H1 (cell line): ENCODE results near the gene ALDOC. TPM values are rescaled to one million over a fixed set of nuclear protein-coding genes. Genes with fewer than 3 reads are reported as not detected.
A peak's percentile ranks its signal among the peaks of the same experiment; 100 is the strongest.
"Not testable (repeated sequence)": the region's sequence is repeated elsewhere in the genome, so short reads cannot be mapped to it uniquely, and the experiment has no call there.

Source experiments
- CTCF ChIA-PET: fragments of 300-600 bp; sonication (Branson Sonifier 250); formaldehyde crosslinking; loops from one replicate; lab custom pipeline; 2021; ENCODE audit not compliant: partially characterized antibody; lab: Charles Lee
- POLR2A ChIA-PET: fragments of 300-600 bp; sonication (Branson Sonifier 250); formaldehyde crosslinking; loops from one replicate; lab custom pipeline; 2021; ENCODE audit warnings: inconsistent platforms; ENCODE audit not compliant: partially characterized antibody; lab: Charles Lee
- DNase-seq, 2 experiments: peaks; one replicate each; pipeline versions ENCODE4 v3.0.0 to v3.0.0-alpha.2; 2010 to 2022; ENCODE audit warnings: low spot score in 2 of 2, low read depth in 1 of 2, mixed read lengths in 1 of 2
- FAIRE-seq: peaks from 2 replicates; lab custom pipeline; 2011; peaks lifted over from hg19 to GRCh38; lab: Jason Lieb, UNC
- H2AFZ ChIP-seq: 2 replicates; pipeline ENCODE4 v1.8.1; 2012; ENCODE audit warnings: low read length, inconsistent platforms
- H2AK5ac ChIP-seq: 2 replicates; pipeline ENCODE4 v1.6.1; 2013; ENCODE audit warnings: low read depth, low read length
- H2BK120ac ChIP-seq: replicated peaks from 2 replicates; pipeline ENCODE3; 2013; ENCODE audit warnings: low read depth, low read length, inconsistent platforms
- H2BK12ac ChIP-seq: 2 replicates; pipeline ENCODE4 v1.6.1; 2013; ENCODE audit warnings: low read depth, low read length
- H2BK15ac ChIP-seq: 2 replicates; pipeline ENCODE4 v1.6.1; 2013; ENCODE audit warnings: low read length
- H2BK20ac ChIP-seq: 2 replicates; pipeline ENCODE4 v1.6.1; 2013; ENCODE audit warnings: low read length
- H2BK5ac ChIP-seq: 2 replicates; pipeline ENCODE4 v1.6.1; 2013; ENCODE audit warnings: low read depth, low read length
- H3K14ac ChIP-seq: 2 replicates; pipeline ENCODE4 v1.6.1; 2013; ENCODE audit warnings: inconsistent platforms; ENCODE audit not compliant: insufficient read length
- H3K18ac ChIP-seq: 2 replicates; pipeline ENCODE4 v1.6.1; 2013; ENCODE audit warnings: low read length; ENCODE audit errors: extremely low read depth
- H3K23ac ChIP-seq: 2 replicates; pipeline ENCODE4 v1.6.1; 2013; ENCODE audit warnings: inconsistent platforms; ENCODE audit not compliant: insufficient read length
- H3K23me2 ChIP-seq: 2 replicates; pipeline ENCODE4 v1.6.1; 2013; ENCODE audit warnings: low read depth, low read length
- H3K27ac ChIP-seq: 2 replicates; pipeline ENCODE4 v1.6.1; 2011; ENCODE audit warnings: low read depth, low read length, inconsistent platforms
- H3K27me3 ChIP-seq, 4 experiments: replicated peaks in 1 of 4; 1 replicate in 1 of 4; 2 replicates in 3 of 4; pipeline versions ENCODE4 v1.6.1 to v1.8.1; 2011 to 2013; ENCODE audit warnings: low read length in 3 of 4, mild to moderate bottlenecking in 3 of 4, inconsistent platforms in 2 of 4, mixed read lengths in 2 of 4, moderate library complexity in 1 of 4; ENCODE audit not compliant: control insufficient read depth in 3 of 4, insufficient read depth in 3 of 4; ENCODE audit errors: extremely low read depth in 1 of 4
- H3K36me3 ChIP-seq, 4 experiments: 2 replicates each; pipeline versions ENCODE4 v1.6.1 to v1.8.1; 2011 to 2013; ENCODE audit warnings: mild to moderate bottlenecking in 4 of 4, low read length in 3 of 4, moderate library complexity in 2 of 4, control low read depth in 1 of 4, inconsistent platforms in 1 of 4; ENCODE audit not compliant: insufficient read depth in 4 of 4, control insufficient read depth in 2 of 4
- H3K4ac ChIP-seq: replicated peaks from 2 replicates; pipeline ENCODE3; 2013; ENCODE audit warnings: low read length, low read depth, mixed read lengths, inconsistent platforms; ENCODE audit not compliant: insufficient read length
- H3K4me1 ChIP-seq, 4 experiments: replicated peaks in 1 of 4; 1 replicate in 1 of 4; 2 replicates in 3 of 4; pipeline versions ENCODE4 v1.6.1 to v1.8.1; 2011 to 2013; ENCODE audit warnings: low read length in 3 of 4, inconsistent platforms in 2 of 4, mixed read lengths in 1 of 4; ENCODE audit not compliant: insufficient read depth in 4 of 4, control insufficient read depth in 3 of 4
- H3K4me2 ChIP-seq, 2 experiments: 2 replicates each; pipeline versions ENCODE4 v1.6.1 to v1.8.1; 2011 to 2013; ENCODE audit warnings: low read depth in 2 of 2, low read length in 2 of 2, control low read depth in 1 of 2, inconsistent platforms in 1 of 2, mild to moderate bottlenecking in 1 of 2; ENCODE audit not compliant: insufficient read depth in 1 of 2
- H3K4me3 ChIP-seq, 4 experiments: fragments of 200-600, 300-600 bp in 1 of 4; sonication (generic), shearing (Covaris generic), sonication (Bioruptor Twin) in 1 of 4; 2 replicates each; pipeline versions ENCODE4 v1.5.1 to v1.8.1; 2011 to 2016; ENCODE audit warnings: low read length in 4 of 4, low read depth in 3 of 4, control low read depth in 2 of 4, inconsistent platforms in 2 of 4, mild to moderate bottlenecking in 2 of 4, mixed read lengths in 1 of 4, moderate library complexity in 1 of 4; ENCODE audit not compliant: insufficient read depth in 2 of 4; ENCODE audit errors: extremely low read depth in 1 of 4
- H3K56ac ChIP-seq: replicated peaks from 2 replicates; pipeline ENCODE3; 2013; ENCODE audit warnings: low read depth, mild to moderate bottlenecking, mixed read lengths, low read length, inconsistent platforms; ENCODE audit not compliant: insufficient read length
- H3K79me1 ChIP-seq: 2 replicates; pipeline ENCODE4 v1.6.1; 2013; ENCODE audit warnings: low read depth, low read length, control low read depth
- H3K79me2 ChIP-seq, 2 experiments: 2 replicates each; pipeline versions ENCODE4 v1.6.1 to v1.8.1; 2012 to 2013; ENCODE audit warnings: low read length in 2 of 2, mild to moderate bottlenecking in 2 of 2, inconsistent platforms in 1 of 2; ENCODE audit not compliant: insufficient read depth in 2 of 2, control insufficient read depth in 1 of 2
- H3K9ac ChIP-seq, 4 experiments: replicated peaks in 1 of 4; 1 replicate in 1 of 4; 2 replicates in 3 of 4; pipeline versions ENCODE4 v1.6.1 to v1.8.1; 2011 to 2013; ENCODE audit warnings: low read depth in 3 of 4, low read length in 3 of 4, control low read depth in 2 of 4, mild to moderate bottlenecking in 2 of 4, moderate library complexity in 2 of 4, inconsistent platforms in 1 of 4; ENCODE audit errors: extremely low read depth in 1 of 4
- H3K9me3 ChIP-seq, 2 experiments: 2 replicates each; pipeline versions ENCODE4 v1.6.1 to v1.8.1; 2012 to 2013; ENCODE audit warnings: mild to moderate bottlenecking in 2 of 2, moderate library complexity in 2 of 2, control low read depth in 1 of 2, inconsistent platforms in 1 of 2, low read depth in 1 of 2, low read length in 1 of 2, mixed read lengths in 1 of 2; ENCODE audit not compliant: insufficient read depth in 2 of 2
- H4K20me1 ChIP-seq, 2 experiments: replicated peaks in 1 of 2; 2 replicates each; pipeline versions ENCODE3 to v1.8.1; 2011 to 2013; ENCODE audit warnings: inconsistent platforms in 2 of 2, low read length in 2 of 2, mild to moderate bottlenecking in 1 of 2; ENCODE audit not compliant: insufficient read depth in 2 of 2, control insufficient read depth in 1 of 2
- H4K5ac ChIP-seq: 2 replicates; pipeline ENCODE4 v1.6.1; 2013; ENCODE audit warnings: low read length, low read depth, mixed read lengths, inconsistent platforms; ENCODE audit not compliant: insufficient read length
- H4K8ac ChIP-seq: 2 replicates; pipeline ENCODE4 v1.8.0; 2013; ENCODE audit warnings: mild to moderate bottlenecking, moderate library complexity, low read length, inconsistent platforms; ENCODE audit not compliant: insufficient read depth; ENCODE audit errors: extremely low read depth
- H4K91ac ChIP-seq: replicated peaks from 2 replicates; pipeline ENCODE3; 2013; ENCODE audit warnings: low read length, mixed read lengths, inconsistent platforms; ENCODE audit not compliant: insufficient read length
- WGBS, 2 experiments: shearing (Covaris generic) in 1 of 2; methylation state at CpG; one replicate each; pipeline versions ENCODE4 v1.1.6 to v1.1.7; 2013 to 2015; ENCODE audit warnings: low lambda C conversion rate in 2 of 2, mixed read lengths in 2 of 2, inconsistent platforms in 1 of 2, low coverage in 1 of 2, missing lambda C conversion rate in 1 of 2; ENCODE audit not compliant: insufficient replicate concordance in 2 of 2, insufficient coverage in 1 of 2, insufficient read length in 1 of 2; ENCODE audit errors: extremely low coverage in 1 of 2, missing lambda C conversion rate in 1 of 2; 5-methylcytosine and 5-hydroxymethylcytosine counted together
- polyA plus RNA-seq, 7 experiments: library from polyadenylated mRNA; depleted of rRNA in 3 of 7; stranded (reverse) in 5 of 7; unstranded in 2 of 7; fragments of >200 nt in 5 of 7; fragments of 200-250 nt in 2 of 7; gene quantifications; 1 replicate in 5 of 7; 2 replicates in 1 of 7; 4 replicates in 1 of 7; pipeline versions ENCODE4 v1.2.1 to v1.2.3, GENCODE V29; 2011 to 2013; ENCODE audit warnings: missing spikeins in 2 of 7, mixed read lengths in 2 of 7
- total RNA-seq: library from RNA; stranded (reverse); fragmentation: NEBNext Ultra II Directional; extraction: Animal tissue kit (Norgen Biotek cat#: 25700); gene quantifications from 2 replicates; pipeline ENCODE4 v1.2.1, GENCODE V29; 2021

ALDOC gene
- total and polyA plus RNA-seq, 2 of the 8 experiments (the other 6 are each of a cell fraction or from before 2014, with no cell fraction given), result 51.6 to 103 TPM

DNA sequence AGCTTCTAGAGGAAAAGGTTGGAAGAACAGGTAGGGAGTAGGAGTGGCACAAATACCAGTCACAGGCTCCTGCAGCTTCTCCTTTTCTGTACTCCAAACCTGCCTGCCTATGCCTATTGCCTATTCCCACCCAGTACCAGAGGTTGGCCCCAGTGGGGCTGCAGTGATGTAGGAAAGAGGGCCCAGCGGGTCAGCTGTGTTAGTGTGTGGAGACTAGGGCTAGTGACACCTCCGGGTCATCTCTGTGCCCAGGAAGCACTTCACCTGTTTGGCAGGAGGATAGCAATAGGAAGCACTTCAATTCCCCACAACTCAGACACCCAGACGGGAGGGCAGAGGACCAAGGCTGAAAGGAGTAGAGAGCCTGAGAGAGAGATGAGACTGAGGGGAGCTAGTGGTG, 679 bp downstream of the ALDOC start:
- not testable (repeated sequence) for H3K79me1 ChIP-seq, H3K18ac ChIP-seq, H3K4me1 ChIP-seq, H2BK12ac ChIP-seq, H2BK5ac ChIP-seq, H3K56ac ChIP-seq, H3K9ac ChIP-seq, H3K23me2 ChIP-seq, H4K20me1 ChIP-seq, H3K9me3 ChIP-seq, H3K4ac ChIP-seq, H2AK5ac ChIP-seq, H3K79me2 ChIP-seq, H2BK20ac ChIP-seq, H3K27ac ChIP-seq, H4K8ac ChIP-seq, FAIRE-seq, H2AFZ ChIP-seq, H3K27me3 ChIP-seq, H4K91ac ChIP-seq, H3K14ac ChIP-seq, H2BK120ac ChIP-seq, H4K5ac ChIP-seq, H3K23ac ChIP-seq, DNase-seq, H2BK15ac ChIP-seq
- CTCF ChIA-PET, result interaction anchor here (0.7 to 3.5 kb wide), 11 partner anchors 8 to 348 kb away, joined by 3 to 18 read pairs (median 3); partner anchors contain the start of gene BLTP2
- peak overlapping the region in 3 of 4 experiments; percentile 11 to 45 (median 13); a peak in 5 of 8 replicates for H3K4me3 ChIP-seq
- peak overlapping the region; percentile 58 to 59 for H3K4me2 ChIP-seq
- whole genome bisulfite sequencing, 2 experiments, result 69% methylated on average over 3 of the region's 3 CpGs; no CpG with 5 or more reads in 1 of the 2 experiments
- H3K36me3 ChIP-seq, result peaks cover 16 to 35% (median 33%) of the 10 kb centered on the region in 4 experiments
- POLR2A ChIA-PET, result interaction anchor here (0.7 to 4.2 kb wide), 14 partner anchors 8 to 139 kb away, joined by 3 to 24 read pairs (median 5); partner anchors contain the start of genes BLTP2, PROCA1 and SPAG5
